GM13977 (cell line): Measurements from ENCODE around the gene FAM50A.
"Not testable (repeated sequence)": the region's sequence is repeated elsewhere in the genome, so short reads cannot be mapped to it uniquely, and the experiment has no call there.

Experiments used
- DNase-seq: peaks from one replicate; pipeline ENCODE4 v3.0.0; 2012; ENCODE audit warnings: low spot score
- CTCF ChIP-seq: IDR thresholded peaks from 2 replicates; pipeline ENCODE4 v1.5.1; 2012; ENCODE audit warnings: mild to moderate bottlenecking, control low read depth; ENCODE audit not compliant: insufficient read depth; ENCODE audit errors: extremely low read depth, missing control alignments
- in situ Hi-C: fragments of 300-500 bp; cut with MboI; formaldehyde crosslinking; loops from one replicate; pipeline ENCODE4 v1.12.0; 2022; ENCODE audit warnings: low sequenced_read_pairs, low pct_unique_long_range_greater_than_20kb, mixed read lengths, inconsistent platforms; ENCODE audit not compliant: unreplicated experiment

The FAM50A gene

GRCh38 chrX:154399527-154400368 lies 44.2 kb upstream of the FAM50A start:
- no peak for TF ChIP-seq CTCF
- DNase-seq, result no peak
- in situ Hi-C loops, result no loop called here

GRCh38 chrX:154400369-154400817 lies 43.5 kb upstream of the FAM50A start:
- DNase-seq, in situ Hi-C loops: not testable (repeated sequence)

- in situ Hi-C loops, result no loop called here
- no peak for DNase-seq
- TF ChIP-seq CTCF, result no peak
These were observed 42.7 kb upstream of the FAM50A start for GRCh38 chrX:154401045-154401799.

- DNase-seq, result no peak
- in situ Hi-C loops, result no loop called here
- TF ChIP-seq CTCF, result no peak
These were observed 41.9 kb upstream of the FAM50A start for GRCh38 chrX:154401918-154402621.

- no peak for DNase-seq
- TF ChIP-seq CTCF, result no peak
- in situ Hi-C loops, result no loop called here
These were observed 41.3 kb upstream of the FAM50A start for GRCh38 chrX:154402622-154403127.

GRCh38 chrX:154403192-154403591 lies 40.7 kb upstream of the FAM50A start:
- no peak for TF ChIP-seq CTCF
- DNase-seq, result no peak
- in situ Hi-C loops, result no loop called here
